H1 (cell line): ENCODE results near the gene SPOP. TPM values are rescaled to one million over a fixed set of nuclear protein-coding genes. Genes with fewer than 3 reads are reported as not detected.

ENCODE experiments used
- CTCF ChIA-PET: fragments of 300-600 bp; sonication (Branson Sonifier 250); formaldehyde crosslinking; loops from one replicate; lab custom pipeline; 2021; ENCODE audit not compliant: partially characterized antibody; lab: Charles Lee
- POLR2A ChIA-PET: fragments of 300-600 bp; sonication (Branson Sonifier 250); formaldehyde crosslinking; loops from one replicate; lab custom pipeline; 2021; ENCODE audit warnings: inconsistent platforms; ENCODE audit not compliant: partially characterized antibody; lab: Charles Lee
- DNase-seq, 2 experiments: peaks; one replicate each; pipeline versions ENCODE4 v3.0.0 to v3.0.0-alpha.2; 2010 to 2022; ENCODE audit warnings: low spot score in 2 of 2, low read depth in 1 of 2, mixed read lengths in 1 of 2
- FAIRE-seq: peaks from 2 replicates; lab custom pipeline; 2011; peaks lifted over from hg19 to GRCh38; lab: Jason Lieb, UNC
- H2AFZ ChIP-seq: 2 replicates; pipeline ENCODE4 v1.8.1; 2012; ENCODE audit warnings: low read length, inconsistent platforms
- H2AK5ac ChIP-seq: 2 replicates; pipeline ENCODE4 v1.6.1; 2013; ENCODE audit warnings: low read depth, low read length
- H2BK120ac ChIP-seq: replicated peaks from 2 replicates; pipeline ENCODE3; 2013; ENCODE audit warnings: low read depth, low read length, inconsistent platforms
- H2BK12ac ChIP-seq: 2 replicates; pipeline ENCODE4 v1.6.1; 2013; ENCODE audit warnings: low read depth, low read length
- H2BK15ac ChIP-seq: 2 replicates; pipeline ENCODE4 v1.6.1; 2013; ENCODE audit warnings: low read length
- H2BK20ac ChIP-seq: 2 replicates; pipeline ENCODE4 v1.6.1; 2013; ENCODE audit warnings: low read length
- H2BK5ac ChIP-seq: 2 replicates; pipeline ENCODE4 v1.6.1; 2013; ENCODE audit warnings: low read depth, low read length
- H3K14ac ChIP-seq: 2 replicates; pipeline ENCODE4 v1.6.1; 2013; ENCODE audit warnings: inconsistent platforms; ENCODE audit not compliant: insufficient read length
- H3K18ac ChIP-seq: 2 replicates; pipeline ENCODE4 v1.6.1; 2013; ENCODE audit warnings: low read length; ENCODE audit errors: extremely low read depth
- H3K23ac ChIP-seq: 2 replicates; pipeline ENCODE4 v1.6.1; 2013; ENCODE audit warnings: inconsistent platforms; ENCODE audit not compliant: insufficient read length
- H3K23me2 ChIP-seq: 2 replicates; pipeline ENCODE4 v1.6.1; 2013; ENCODE audit warnings: low read depth, low read length
- H3K27ac ChIP-seq: 2 replicates; pipeline ENCODE4 v1.6.1; 2011; ENCODE audit warnings: low read depth, low read length, inconsistent platforms
- H3K27me3 ChIP-seq, 4 experiments: replicated peaks in 1 of 4; 1 replicate in 1 of 4; 2 replicates in 3 of 4; pipeline versions ENCODE4 v1.6.1 to v1.8.1; 2011 to 2013; ENCODE audit warnings: low read length in 3 of 4, mild to moderate bottlenecking in 3 of 4, inconsistent platforms in 2 of 4, mixed read lengths in 2 of 4, moderate library complexity in 1 of 4; ENCODE audit not compliant: control insufficient read depth in 3 of 4, insufficient read depth in 3 of 4; ENCODE audit errors: extremely low read depth in 1 of 4
- H3K36me3 ChIP-seq, 4 experiments: 2 replicates each; pipeline versions ENCODE4 v1.6.1 to v1.8.1; 2011 to 2013; ENCODE audit warnings: mild to moderate bottlenecking in 4 of 4, low read length in 3 of 4, moderate library complexity in 2 of 4, control low read depth in 1 of 4, inconsistent platforms in 1 of 4; ENCODE audit not compliant: insufficient read depth in 4 of 4, control insufficient read depth in 2 of 4
- H3K4ac ChIP-seq: replicated peaks from 2 replicates; pipeline ENCODE3; 2013; ENCODE audit warnings: low read length, low read depth, mixed read lengths, inconsistent platforms; ENCODE audit not compliant: insufficient read length
- H3K4me1 ChIP-seq, 4 experiments: replicated peaks in 1 of 4; 1 replicate in 1 of 4; 2 replicates in 3 of 4; pipeline versions ENCODE4 v1.6.1 to v1.8.1; 2011 to 2013; ENCODE audit warnings: low read length in 3 of 4, inconsistent platforms in 2 of 4, mixed read lengths in 1 of 4; ENCODE audit not compliant: insufficient read depth in 4 of 4, control insufficient read depth in 3 of 4
- H3K4me2 ChIP-seq, 2 experiments: 2 replicates each; pipeline versions ENCODE4 v1.6.1 to v1.8.1; 2011 to 2013; ENCODE audit warnings: low read depth in 2 of 2, low read length in 2 of 2, control low read depth in 1 of 2, inconsistent platforms in 1 of 2, mild to moderate bottlenecking in 1 of 2; ENCODE audit not compliant: insufficient read depth in 1 of 2
- H3K4me3 ChIP-seq, 4 experiments: fragments of 200-600, 300-600 bp in 1 of 4; sonication (generic), shearing (Covaris generic), sonication (Bioruptor Twin) in 1 of 4; 2 replicates each; pipeline versions ENCODE4 v1.5.1 to v1.8.1; 2011 to 2016; ENCODE audit warnings: low read length in 4 of 4, low read depth in 3 of 4, control low read depth in 2 of 4, inconsistent platforms in 2 of 4, mild to moderate bottlenecking in 2 of 4, mixed read lengths in 1 of 4, moderate library complexity in 1 of 4; ENCODE audit not compliant: insufficient read depth in 2 of 4; ENCODE audit errors: extremely low read depth in 1 of 4
- H3K56ac ChIP-seq: replicated peaks from 2 replicates; pipeline ENCODE3; 2013; ENCODE audit warnings: low read depth, mild to moderate bottlenecking, mixed read lengths, low read length, inconsistent platforms; ENCODE audit not compliant: insufficient read length
- H3K79me1 ChIP-seq: 2 replicates; pipeline ENCODE4 v1.6.1; 2013; ENCODE audit warnings: low read depth, low read length, control low read depth
- H3K79me2 ChIP-seq, 2 experiments: 2 replicates each; pipeline versions ENCODE4 v1.6.1 to v1.8.1; 2012 to 2013; ENCODE audit warnings: low read length in 2 of 2, mild to moderate bottlenecking in 2 of 2, inconsistent platforms in 1 of 2; ENCODE audit not compliant: insufficient read depth in 2 of 2, control insufficient read depth in 1 of 2
- H3K9ac ChIP-seq, 4 experiments: replicated peaks in 1 of 4; 1 replicate in 1 of 4; 2 replicates in 3 of 4; pipeline versions ENCODE4 v1.6.1 to v1.8.1; 2011 to 2013; ENCODE audit warnings: low read depth in 3 of 4, low read length in 3 of 4, control low read depth in 2 of 4, mild to moderate bottlenecking in 2 of 4, moderate library complexity in 2 of 4, inconsistent platforms in 1 of 4; ENCODE audit errors: extremely low read depth in 1 of 4
- H3K9me3 ChIP-seq, 2 experiments: 2 replicates each; pipeline versions ENCODE4 v1.6.1 to v1.8.1; 2012 to 2013; ENCODE audit warnings: mild to moderate bottlenecking in 2 of 2, moderate library complexity in 2 of 2, control low read depth in 1 of 2, inconsistent platforms in 1 of 2, low read depth in 1 of 2, low read length in 1 of 2, mixed read lengths in 1 of 2; ENCODE audit not compliant: insufficient read depth in 2 of 2
- H4K20me1 ChIP-seq, 2 experiments: replicated peaks in 1 of 2; 2 replicates each; pipeline versions ENCODE3 to v1.8.1; 2011 to 2013; ENCODE audit warnings: inconsistent platforms in 2 of 2, low read length in 2 of 2, mild to moderate bottlenecking in 1 of 2; ENCODE audit not compliant: insufficient read depth in 2 of 2, control insufficient read depth in 1 of 2
- H4K5ac ChIP-seq: 2 replicates; pipeline ENCODE4 v1.6.1; 2013; ENCODE audit warnings: low read length, low read depth, mixed read lengths, inconsistent platforms; ENCODE audit not compliant: insufficient read length
- H4K8ac ChIP-seq: 2 replicates; pipeline ENCODE4 v1.8.0; 2013; ENCODE audit warnings: mild to moderate bottlenecking, moderate library complexity, low read length, inconsistent platforms; ENCODE audit not compliant: insufficient read depth; ENCODE audit errors: extremely low read depth
- H4K91ac ChIP-seq: replicated peaks from 2 replicates; pipeline ENCODE3; 2013; ENCODE audit warnings: low read length, mixed read lengths, inconsistent platforms; ENCODE audit not compliant: insufficient read length
- CHD1 ChIP-seq: IDR thresholded peaks from 2 replicates; pipeline ENCODE4 v1.6.1; 2012; ENCODE audit warnings: low read depth, low read length, improper control_type of control experiment
- CTBP2 ChIP-seq: IDR thresholded peaks from 2 replicates; pipeline ENCODE4 v1.7.0; 2011; ENCODE audit warnings: borderline replicate concordance, mild to moderate bottlenecking, moderate library complexity, mixed read lengths, low read length; ENCODE audit not compliant: insufficient read depth, insufficient read length
- E2F6 ChIP-seq: IDR thresholded peaks from 2 replicates; pipeline ENCODE4 v1.6.1; 2012; ENCODE audit warnings: inconsistent platforms
- EGR1 ChIP-seq: IDR thresholded peaks from 2 replicates; pipeline ENCODE4 v1.6.1; 2011; ENCODE audit warnings: low read depth, low read length, borderline replicate concordance
- EZH2 ChIP-seq: fragments of 200-600 bp; sonication (generic); IDR thresholded peaks from 2 replicates; pipeline ENCODE4 v1.7.1; 2012; ENCODE audit warnings: low read depth, mild to moderate bottlenecking, moderate library complexity, low read length, inconsistent platforms; ENCODE audit not compliant: severe bottlenecking
- RAD21 ChIP-seq, 2 experiments: IDR thresholded peaks in 1 of 2; conservative IDR thresholded peaks in 1 of 2; 2 replicates each; pipeline ENCODE4 v1.6.1; 2011; ENCODE audit warnings: low read depth in 2 of 2, low read length in 2 of 2, improper control_type of control experiment in 1 of 2, inconsistent platforms in 1 of 2, mild to moderate bottlenecking in 1 of 2, moderate library complexity in 1 of 2
- SIN3A ChIP-seq, 2 experiments: IDR thresholded peaks in 1 of 2; conservative IDR thresholded peaks in 1 of 2; 2 replicates each; pipeline ENCODE4 v1.6.1; 2011 to 2012; ENCODE audit warnings: low read length in 2 of 2, improper control_type of control experiment in 1 of 2, low read depth in 1 of 2, mild to moderate bottlenecking in 1 of 2
- SUZ12 ChIP-seq: fragments of 200-600 bp; sonication (generic); IDR thresholded peaks from 2 replicates; pipeline ENCODE4 v1.6.1; 2012; ENCODE audit warnings: mild to moderate bottlenecking, inconsistent platforms, low read length, moderate library complexity, mixed read lengths
- TEAD4 ChIP-seq: IDR thresholded peaks from 2 replicates; pipeline ENCODE4 v1.6.1; 2012; ENCODE audit warnings: low read depth, low read length, inconsistent platforms, mixed read lengths
- WGBS, 2 experiments: shearing (Covaris generic) in 1 of 2; methylation state at CpG; one replicate each; pipeline versions ENCODE4 v1.1.6 to v1.1.7; 2013 to 2015; ENCODE audit warnings: low lambda C conversion rate in 2 of 2, mixed read lengths in 2 of 2, inconsistent platforms in 1 of 2, low coverage in 1 of 2, missing lambda C conversion rate in 1 of 2; ENCODE audit not compliant: insufficient replicate concordance in 2 of 2, insufficient coverage in 1 of 2, insufficient read length in 1 of 2; ENCODE audit errors: extremely low coverage in 1 of 2, missing lambda C conversion rate in 1 of 2; 5-methylcytosine and 5-hydroxymethylcytosine counted together
- polyA plus RNA-seq, 7 experiments: library from polyadenylated mRNA; depleted of rRNA in 3 of 7; stranded (reverse) in 5 of 7; unstranded in 2 of 7; fragments of >200 nt in 5 of 7; fragments of 200-250 nt in 2 of 7; gene quantifications; 1 replicate in 5 of 7; 2 replicates in 1 of 7; 4 replicates in 1 of 7; pipeline versions ENCODE4 v1.2.1 to v1.2.3, GENCODE V29; 2011 to 2013; ENCODE audit warnings: missing spikeins in 2 of 7, mixed read lengths in 2 of 7
- total RNA-seq: library from RNA; stranded (reverse); fragmentation: NEBNext Ultra II Directional; extraction: Animal tissue kit (Norgen Biotek cat#: 25700); gene quantifications from 2 replicates; pipeline ENCODE4 v1.2.1, GENCODE V29; 2021

The SPOP gene
- total and polyA plus RNA-seq, 2 of the 8 experiments (the other 6 are each of a cell fraction or from before 2014, with no cell fraction given), result 13.3 to 25.6 TPM

GRCh38 chr17:49696233-49696761, 18.4 kb upstream of the SPOP start:
- Histone ChIP-seq H3K9ac (no peak overlapping the region), H3K4ac (no peak overlapping the region), H3K4me2 (no peak overlapping the region), H2AK5ac (no peak overlapping the region), H3K18ac (no peak overlapping the region), H3K36me3 (peaks cover 4 to 11% (median 9%) of the 10 kb centered on the region in 4 experiments; a peak in 5 of 8 replicates), H3K4me3 (no peak overlapping the region), H2BK120ac (no peak overlapping the region), H2BK12ac (no peak overlapping the region), H2AFZ (no peak overlapping the region), H3K27ac (no peak overlapping the region), H4K91ac (no peak overlapping the region), H3K79me1 (no peaks in the 10 kb centered on the region), H3K23ac (no peak overlapping the region), H4K5ac (no peak overlapping the region), H3K4me1 (peaks cover 0 to 2% (median under 1%) of the 10 kb centered on the region in 4 experiments; a peak in 4 of 7 replicates), H3K79me2 (no peaks in the 10 kb centered on the region), H2BK5ac (no peak overlapping the region), H3K56ac (no peak overlapping the region), H3K14ac (no peak overlapping the region), H2BK15ac (no peak overlapping the region), H3K9me3 (no peaks in the 10 kb centered on the region), H4K20me1 (no peaks in the 10 kb centered on the region), H2BK20ac (no peak overlapping the region), H3K27me3 (no peaks in the 10 kb centered on the region; a peak in 1 of 7 replicates), H3K23me2 (no peaks in the 10 kb centered on the region), H4K8ac (no peak overlapping the region)
- WGBS, 2 experiments, result 90% methylated on average over 8 of the region's 8 CpGs; no CpG with 5 or more reads in 1 of the 2 experiments
- CTCF ChIA-PET, result interaction anchor here (0.6 to 19.2 kb wide), 33 partner anchors 8 to 288 kb away, joined by 3 to 310 read pairs (median 5); partner anchors contain the start of genes NXPH3 and SLC35B1
- POLR2A ChIA-PET, result interaction anchor here (0.6 to 4.9 kb wide), 6 partner anchors 9 to 143 kb away, joined by 3 to 29 read pairs (median 3); partner anchors contain the start of gene SLC35B1
- DNase-seq (no peak), FAIRE-seq (no peak)
- TF ChIP-seq E2F6 (no peak), SUZ12 (no peak), RAD21 (IDR thresholded peaks at IDR 0.05 in 1 of 2, conservative IDR thresholded peaks at IDR 0.05 in 1 of 2; ENCODE audit: low read depth in 2 of 2, low read length in 2 of 2) (no peak), TEAD4 (no peak), SIN3A (conservative IDR thresholded peaks at IDR 0.05 in 1 of 2, IDR thresholded peaks at IDR 0.05 in 1 of 2; ENCODE audit: low read depth in 1 of 2, low read length in 2 of 2) (no peak), CHD1 (no peak), EZH2 (no peak), EGR1 (no peak), CTBP2 (no peak)
